GM21447 (cell line): ENCODE measurements around the gene ARID4B.
A peak's percentile ranks its signal among the peaks of the same experiment; 100 is the strongest.

Experiments used
- ATAC-seq: cut with Tn5 transposase; IDR thresholded peaks from one replicate; pipeline ENCODE4 v1.9.1; 2021; ENCODE audit not compliant: unreplicated experiment

Gene ARID4B

DNA sequence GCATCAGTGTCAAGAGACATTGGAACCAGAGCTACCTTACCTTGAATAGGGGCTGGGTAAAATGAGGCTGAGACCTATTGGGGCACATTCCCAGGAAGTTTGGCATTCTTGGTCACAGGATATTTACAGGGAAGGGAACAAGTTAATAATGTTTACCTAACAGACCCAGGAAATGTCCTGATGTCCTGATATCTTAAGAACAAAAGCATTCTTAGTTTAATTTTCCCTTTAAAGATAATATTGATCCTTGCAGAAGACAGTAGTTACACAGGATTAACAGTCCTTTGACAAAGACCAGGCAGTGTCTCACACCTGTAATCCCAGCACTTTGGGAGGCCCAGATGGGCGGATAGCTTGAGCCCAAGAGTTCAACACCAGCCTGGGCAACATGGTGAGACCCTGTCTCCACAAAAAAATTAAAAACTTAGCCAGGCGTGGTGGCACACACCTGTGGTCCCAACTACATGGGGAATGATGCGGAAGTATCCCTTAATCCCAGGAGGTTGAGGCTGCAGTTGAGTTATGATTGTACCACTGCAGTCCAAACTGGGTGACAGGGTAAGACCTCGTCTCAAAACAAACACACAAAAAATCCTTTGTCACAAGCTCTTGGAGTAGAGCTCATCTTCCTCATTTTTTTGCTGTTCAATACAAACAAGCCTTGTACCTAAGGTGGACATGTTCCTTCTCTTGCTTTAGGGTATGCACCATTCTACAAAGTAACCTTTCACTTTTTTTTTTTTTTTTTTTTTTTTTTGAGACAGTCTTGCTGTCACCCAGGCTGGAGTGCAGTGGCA is 198.0 kb downstream of the ARID4B start:
- no peak for ATAC-seq

DNA sequence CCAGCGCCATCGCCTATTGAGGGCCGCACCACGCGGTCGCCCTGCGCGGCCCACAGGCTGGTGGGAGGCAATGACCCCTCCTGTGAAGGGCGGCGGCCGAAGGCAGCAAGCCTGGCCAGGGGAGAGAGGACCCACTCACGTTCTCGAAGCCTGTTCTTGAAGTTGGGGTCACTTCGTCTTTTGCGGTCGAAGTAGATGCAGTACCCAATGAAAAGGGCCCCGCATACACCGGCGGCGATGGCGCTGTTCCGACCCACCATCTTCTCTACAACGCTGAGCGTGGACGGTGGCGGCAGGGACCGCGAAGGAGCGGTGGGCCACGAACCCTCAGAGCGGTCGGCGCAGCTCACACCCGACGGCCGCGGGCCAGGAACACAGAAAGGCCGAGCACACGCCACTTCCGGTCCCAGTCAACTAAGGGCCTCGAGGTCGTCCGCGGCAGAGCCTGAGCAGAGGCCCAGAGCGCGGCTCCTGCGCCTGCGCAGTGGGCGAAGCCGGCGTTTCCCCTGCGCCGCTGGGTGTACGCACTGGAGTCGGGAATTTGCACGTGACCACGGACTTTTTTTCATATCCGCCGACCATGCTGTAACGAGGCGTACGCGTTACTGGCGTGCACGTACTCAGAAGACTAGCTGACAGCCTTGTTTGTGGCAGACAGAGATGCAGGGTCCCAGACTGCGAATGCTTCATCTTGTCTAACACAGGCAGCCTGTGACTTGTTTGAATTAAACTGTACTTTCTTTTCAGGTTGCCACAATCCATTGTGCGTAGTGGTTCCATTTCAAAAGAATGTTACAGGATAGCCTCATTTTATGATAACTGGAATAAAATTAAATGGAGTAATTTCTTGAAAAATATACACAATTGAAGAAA is 199.3 kb downstream of the ARID4B start, which contains the start of gene TOMM20:
Gene TOMM20 (minus strand): TSS at position 382 of the 873 bp plus-strand sequence. CDS start 122 bp downstream, at position 260.
- peak; percentile 87 for ATAC-seq

DNA sequence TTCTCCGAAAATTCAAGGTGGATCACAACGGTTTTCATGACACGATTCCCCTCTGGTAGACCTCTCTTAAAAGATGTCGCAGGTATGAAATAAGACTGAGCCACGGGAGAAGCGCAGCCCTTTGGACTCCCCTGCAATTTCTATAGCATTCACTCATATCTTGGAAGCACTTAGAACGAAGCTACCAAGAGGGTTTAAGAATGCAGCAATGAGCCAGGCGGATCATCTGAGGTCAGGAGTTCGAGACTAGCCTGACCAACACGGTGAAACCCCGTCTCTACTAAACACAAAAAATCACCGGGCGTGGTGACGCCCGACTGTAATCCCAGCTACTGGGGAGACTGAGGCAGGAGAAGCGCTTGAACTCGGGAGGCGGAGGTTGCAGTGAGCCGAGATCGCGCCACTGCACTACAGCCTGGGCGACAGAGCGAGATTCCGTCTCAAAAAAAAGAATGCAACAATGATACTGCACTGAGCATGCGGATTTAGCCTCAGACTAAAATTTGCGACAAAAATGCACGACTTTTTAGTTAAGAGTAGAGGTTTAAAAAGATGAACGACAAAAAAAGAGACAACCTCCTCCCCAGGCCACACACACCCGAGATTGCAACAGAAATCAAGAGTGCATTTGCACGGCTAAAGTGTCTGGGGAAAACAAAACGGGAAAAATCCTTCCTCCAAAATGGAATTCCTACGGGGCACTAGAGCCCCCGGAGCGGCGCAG is 200.1 kb downstream of the ARID4B start:
- no peak for ATAC-seq

DNA sequence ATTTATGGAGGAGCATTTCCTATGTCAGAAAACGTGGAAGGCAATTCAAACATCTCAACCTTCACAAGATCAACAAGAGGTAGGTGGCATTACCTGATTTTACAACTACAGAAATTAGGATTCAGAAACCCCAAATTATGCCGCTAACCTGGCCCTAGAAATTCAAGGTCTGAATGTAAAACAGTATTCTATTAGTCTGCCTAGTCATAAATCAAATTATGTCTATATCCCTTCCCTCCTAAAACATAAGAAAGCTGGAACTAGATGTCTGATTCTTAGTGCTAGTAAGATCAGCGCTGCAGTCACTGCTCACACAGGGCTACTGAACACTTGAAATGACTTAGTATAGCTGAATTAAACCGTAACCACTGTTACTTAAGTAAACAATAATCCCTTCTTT is 200.8 kb downstream of the ARID4B start:
- ATAC-seq, result no peak

DNA sequence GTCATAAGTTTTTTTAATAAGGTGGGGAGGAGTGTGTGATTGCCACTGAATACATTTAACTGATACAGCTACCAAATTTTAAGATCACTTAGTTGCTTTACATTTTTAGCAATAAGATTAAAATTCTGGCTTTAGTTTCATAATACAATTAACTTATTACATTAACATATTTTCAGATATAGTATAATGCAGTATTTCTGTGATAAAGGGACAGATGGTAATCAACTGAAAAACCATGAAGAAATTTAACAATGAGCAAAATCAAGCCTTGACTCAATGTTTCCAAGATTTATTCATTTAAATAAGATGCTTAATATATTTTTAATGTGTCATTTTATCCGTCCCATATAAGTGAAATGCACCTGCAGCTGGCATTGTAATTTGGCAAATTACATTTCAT is 203.3 kb downstream of the ARID4B start:
- ATAC-seq, result no peak

DNA sequence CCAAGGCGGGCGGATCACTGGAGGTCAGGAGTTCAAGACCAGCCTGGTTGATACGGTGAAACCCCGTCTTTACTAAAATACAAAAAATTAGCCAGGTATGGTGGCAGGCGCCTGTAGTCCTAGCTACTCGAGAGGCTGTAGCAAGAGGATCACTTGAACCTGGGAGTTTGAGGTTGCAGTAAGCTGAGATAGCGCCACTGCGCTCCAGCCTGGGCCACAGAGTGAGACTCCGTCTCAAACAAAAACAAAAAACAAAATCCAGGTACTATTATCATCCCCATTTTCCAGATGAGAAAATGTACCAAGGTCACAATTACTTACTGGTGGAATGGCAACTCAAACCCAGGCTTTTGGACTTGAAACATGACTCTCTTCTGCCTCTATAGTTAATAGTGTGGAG is 203.9 kb downstream of the ARID4B start:
- no peak for ATAC-seq

DNA sequence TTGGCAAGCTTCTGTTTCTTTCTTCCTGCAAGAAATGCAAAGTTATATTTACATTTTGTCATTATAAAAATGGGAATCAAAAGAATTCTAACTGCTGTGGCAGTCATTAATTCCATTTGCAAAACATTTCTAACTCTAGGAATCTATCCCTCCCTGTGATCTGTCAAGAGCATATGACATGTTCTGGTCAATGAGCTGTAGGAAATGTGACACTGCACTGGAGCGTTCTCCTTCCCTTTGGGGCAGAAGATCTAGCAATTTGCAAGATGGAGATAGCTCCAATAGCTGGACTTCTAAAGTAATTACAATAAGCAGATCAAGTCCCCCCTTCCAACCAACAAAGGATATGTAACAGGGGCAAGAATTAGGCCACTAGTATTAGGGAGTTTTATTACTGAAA is 205.6 kb downstream of the ARID4B start:
- no peak for ATAC-seq
